Neuronal stem cell (in vitro differentiated cells): ENCODE results near the gene PIK3AP1.
"Not testable (repeated sequence)": the region's sequence is repeated elsewhere in the genome, so short reads cannot be mapped to it uniquely, and the experiment has no call there.

Source experiments
- DNase-seq: peaks from one replicate; pipeline ENCODE4 v3.0.0-alpha.2; 2013; ENCODE audit warnings: low spot score
- H2AFZ ChIP-seq: one replicate; pipeline ENCODE4 v1.6.1; 2013; ENCODE audit warnings: mild to moderate bottlenecking, low read length, inconsistent platforms
- H2AK5ac ChIP-seq: 2 replicates; pipeline ENCODE4 v1.6.1; 2013; ENCODE audit warnings: low read depth, mild to moderate bottlenecking, inconsistent platforms, low read length, moderate library complexity, mixed read lengths
- H2BK120ac ChIP-seq: 2 replicates; pipeline ENCODE4 v1.6.1; 2013; ENCODE audit warnings: low read depth, mild to moderate bottlenecking, inconsistent platforms, low read length, moderate library complexity, mixed read lengths
- H2BK12ac ChIP-seq: one replicate; pipeline ENCODE4 v1.6.1; 2013; ENCODE audit warnings: low read length, inconsistent platforms
- H2BK15ac ChIP-seq: 2 replicates; pipeline ENCODE4 v1.6.1; 2013; ENCODE audit warnings: mild to moderate bottlenecking, low read length, inconsistent platforms, mixed read lengths
- H2BK5ac ChIP-seq: one replicate; pipeline ENCODE4 v1.6.1; 2013; ENCODE audit warnings: inconsistent platforms, mild to moderate bottlenecking, low read length, moderate library complexity
- H3K14ac ChIP-seq: one replicate; pipeline ENCODE4 v1.6.1; 2013; ENCODE audit warnings: low read length, inconsistent platforms
- H3K18ac ChIP-seq: 2 replicates; pipeline ENCODE4 v1.6.1; 2013; ENCODE audit warnings: low read length, inconsistent platforms
- H3K23ac ChIP-seq: 2 replicates; pipeline ENCODE4 v1.6.1; 2013; ENCODE audit warnings: low read depth, mild to moderate bottlenecking, mixed read lengths, low read length, inconsistent platforms; ENCODE audit not compliant: poor library complexity
- H3K27ac ChIP-seq: replicated peaks from 3 replicates; pipeline ENCODE4 v1.5.1; 2013; ENCODE audit warnings: low read length, inconsistent platforms
- H3K27me3 ChIP-seq, 3 experiments: 2 replicates each; pipeline ENCODE4 v1.6.1; 2013; ENCODE audit warnings: low read length in 3 of 3, mild to moderate bottlenecking in 2 of 3, inconsistent platforms in 1 of 3, low read depth in 1 of 3, mixed read lengths in 1 of 3, moderate library complexity in 1 of 3; ENCODE audit not compliant: control insufficient read depth in 3 of 3, insufficient read depth in 3 of 3
- H3K36me3 ChIP-seq, 2 donors: replicated peaks in 1 of 2; 2 replicates each; pipeline ENCODE4 v1.6.1; 2013; ENCODE audit warnings: low read length in 2 of 2; ENCODE audit not compliant: control insufficient read depth in 2 of 2, insufficient read depth in 2 of 2
- H3K4ac ChIP-seq: 2 replicates; pipeline ENCODE4 v1.6.1; 2013; ENCODE audit warnings: inconsistent platforms, mild to moderate bottlenecking, low read length, moderate library complexity
- H3K4me1 ChIP-seq, 2 donors: 1 replicate in 1 of 2; 2 replicates in 1 of 2; pipeline ENCODE4 v1.6.1; 2013; ENCODE audit warnings: low read length in 2 of 2, low read depth in 1 of 2; ENCODE audit not compliant: control insufficient read depth in 2 of 2, insufficient read depth in 1 of 2
- H3K4me2 ChIP-seq: one replicate; pipeline ENCODE4 v1.6.1; 2013; ENCODE audit warnings: mild to moderate bottlenecking, low read length, inconsistent platforms; ENCODE audit not compliant: insufficient read depth, poor library complexity, severe bottlenecking
- H3K4me3 ChIP-seq, 2 donors: 2 replicates each; pipeline ENCODE4 v1.5.1; 2013; ENCODE audit warnings: low read length in 2 of 2, mild to moderate bottlenecking in 2 of 2, inconsistent platforms in 1 of 2, moderate library complexity in 1 of 2
- H3K79me1 ChIP-seq: one replicate; pipeline ENCODE4 v1.6.1; 2013; ENCODE audit warnings: low read depth, mild to moderate bottlenecking, inconsistent platforms, low read length, moderate library complexity
- H3K9ac ChIP-seq: one replicate; pipeline ENCODE4 v1.6.1; 2013; ENCODE audit warnings: mild to moderate bottlenecking, low read depth, low read length, inconsistent platforms; ENCODE audit not compliant: poor library complexity
- H3K9me3 ChIP-seq, 2 donors: replicated peaks in 1 of 2; 2 replicates each; pipeline versions ENCODE3 to v1.6.1; 2013; ENCODE audit warnings: low read length in 2 of 2, mild to moderate bottlenecking in 2 of 2, inconsistent platforms in 1 of 2, low read depth in 1 of 2, mixed read lengths in 1 of 2, moderate library complexity in 1 of 2; ENCODE audit not compliant: control insufficient read depth in 2 of 2, insufficient read depth in 1 of 2
- H4K8ac ChIP-seq: one replicate; pipeline ENCODE4 v1.6.1; 2013; ENCODE audit warnings: low read depth, mild to moderate bottlenecking, inconsistent platforms, low read length, moderate library complexity
- H4K91ac ChIP-seq: one replicate; pipeline ENCODE4 v1.6.1; 2013; ENCODE audit warnings: low read length, low read depth, mild to moderate bottlenecking, inconsistent platforms; ENCODE audit not compliant: poor library complexity
- WGBS, 2 donors: extraction: QIAGEN DNeasy Blood & Tissue Kit; methylation state at CpG; one replicate each; pipeline ENCODE4 v1.1.7; 2013; ENCODE audit warnings: missing lambda C conversion rate in 2 of 2, mixed read lengths in 1 of 2; ENCODE audit not compliant: insufficient read length in 2 of 2, insufficient replicate concordance in 1 of 2; ENCODE audit errors: extremely low coverage in 2 of 2; 5-methylcytosine and 5-hydroxymethylcytosine counted together

The PIK3AP1 gene

DNA sequence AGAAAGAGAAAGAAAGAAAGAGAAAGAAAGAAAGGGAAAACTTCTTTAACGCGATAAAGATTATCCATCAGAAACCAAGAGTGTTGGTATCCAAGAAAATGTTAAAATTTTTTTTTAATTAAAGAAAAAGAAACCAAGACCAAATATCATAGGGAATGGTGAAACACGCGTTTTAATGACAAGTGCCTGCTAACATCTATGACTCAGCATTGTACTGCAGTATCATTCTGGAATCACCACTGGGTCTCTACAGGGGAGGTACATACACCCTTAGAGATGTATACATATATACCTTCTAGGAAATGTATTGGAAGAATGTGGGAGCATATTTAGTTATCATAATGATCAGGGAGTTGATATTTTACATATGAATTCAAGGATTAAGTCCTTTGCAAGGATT, 32.1 kb upstream of the PIK3AP1 start:
- no peak overlapping the region for H2AK5ac ChIP-seq
- no peak overlapping the region for H4K91ac ChIP-seq
- no peak overlapping the region for H3K4ac ChIP-seq
- no peaks in the 10 kb centered on the region for H3K9me3 ChIP-seq
- H3K23ac ChIP-seq, result no peak overlapping the region
- H2AFZ ChIP-seq, result no peak overlapping the region
- no peak overlapping the region for H2BK120ac ChIP-seq
- no peak overlapping the region for H3K14ac ChIP-seq
- H3K27me3 ChIP-seq, result peaks cover 0 to 6% (median 0%) of the 10 kb centered on the region in 3 experiments
- no peaks in the 10 kb centered on the region for H3K4me1 ChIP-seq
- H2BK12ac ChIP-seq, result no peak overlapping the region
- H3K27ac ChIP-seq, result no peak overlapping the region
- no peak overlapping the region for H3K9ac ChIP-seq
- no peak overlapping the region for H2BK15ac ChIP-seq
- no peak for DNase-seq
- H3K18ac ChIP-seq, result no peak overlapping the region
- WGBS, 2 donors, result no CpG with 5 or more reads among the region's 4 CpGs
- no peak overlapping the region for H3K4me2 ChIP-seq
- H3K36me3 ChIP-seq, result no peaks in the 10 kb centered on the region
- H3K4me3 ChIP-seq, result no peak overlapping the region
- no peak overlapping the region for H2BK5ac ChIP-seq
- H3K79me1 ChIP-seq, result no peaks in the 10 kb centered on the region
- H4K8ac ChIP-seq, result no peak overlapping the region

DNA sequence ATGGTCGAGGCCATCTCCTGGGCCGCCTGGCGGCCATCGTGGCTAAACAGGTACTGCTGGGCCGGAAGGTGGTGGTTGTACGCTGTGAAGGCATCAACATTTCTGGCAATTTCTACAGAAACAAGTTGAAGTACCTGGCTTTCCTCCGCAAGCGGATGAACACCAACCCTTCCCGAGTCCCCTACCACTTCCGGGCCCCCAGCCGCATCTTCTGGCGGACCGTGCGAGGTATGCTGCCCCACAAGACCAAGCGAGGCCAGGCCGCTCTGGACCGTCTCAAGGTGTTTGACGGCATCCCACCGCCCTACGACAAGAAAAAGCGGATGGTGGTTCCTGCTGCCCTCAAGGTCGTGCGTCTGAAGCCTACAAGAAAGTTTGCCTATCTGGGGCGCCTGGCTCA, 30.0 kb upstream of the PIK3AP1 start:
- not testable (repeated sequence) for H3K23ac ChIP-seq, H3K18ac ChIP-seq, H3K4ac ChIP-seq, H2BK120ac ChIP-seq, H3K79me1 ChIP-seq, DNase-seq, H3K27ac ChIP-seq, H4K8ac ChIP-seq, H2BK12ac ChIP-seq, H2AK5ac ChIP-seq, H4K91ac ChIP-seq, H3K9me3 ChIP-seq, H3K14ac ChIP-seq, H2AFZ ChIP-seq, H3K4me2 ChIP-seq, H3K27me3 ChIP-seq, H3K4me1 ChIP-seq, H3K9ac ChIP-seq, H2BK15ac ChIP-seq, H3K4me3 ChIP-seq, H2BK5ac ChIP-seq, H3K36me3 ChIP-seq
- WGBS, 2 donors, result no CpG with 5 or more reads among the region's 24 CpGs

DNA sequence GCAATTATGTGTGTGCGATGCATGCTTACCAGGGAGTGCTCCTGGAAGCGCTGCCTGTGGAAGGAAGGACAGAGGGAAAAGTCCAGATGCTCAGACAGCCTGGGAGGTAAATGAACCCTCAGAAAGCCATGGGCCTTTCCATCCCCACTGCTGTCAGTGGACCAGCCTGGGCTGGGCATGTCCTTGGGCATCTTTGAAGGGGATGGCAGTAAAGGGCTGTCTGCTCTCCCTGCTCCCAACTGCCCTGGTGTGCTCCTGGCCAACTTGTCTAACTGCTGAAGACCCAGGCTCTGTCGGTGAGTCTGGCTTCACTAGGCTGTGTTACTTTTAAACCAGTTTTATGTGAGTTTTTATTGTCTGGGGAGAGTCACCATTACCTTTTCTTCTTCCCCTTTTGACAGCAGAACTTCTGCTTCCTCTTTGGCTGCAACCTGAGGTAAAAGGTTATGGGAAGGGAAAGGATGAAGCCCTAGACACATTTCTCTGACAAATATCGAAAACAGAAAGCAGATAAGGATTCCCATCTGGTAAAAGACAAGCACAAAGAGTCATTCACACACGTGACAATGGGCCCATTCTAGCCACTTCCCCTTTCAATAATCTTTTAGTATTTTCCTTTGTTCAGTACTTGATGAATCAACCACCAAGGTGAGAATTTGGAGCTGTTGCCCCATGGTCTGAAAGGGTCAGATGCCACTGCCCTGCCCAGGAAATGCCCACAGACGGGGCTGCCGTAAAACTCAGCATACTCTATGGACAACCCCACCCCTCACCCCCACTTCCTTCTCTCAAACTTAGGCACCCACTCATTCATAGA, 27.6 kb upstream of the PIK3AP1 start:
- Histone ChIP-seq H3K79me1 (no peaks in the 10 kb centered on the region), H2AK5ac (no peak overlapping the region), H3K9me3 (no peaks in the 10 kb centered on the region), H2BK5ac (no peak overlapping the region), H3K18ac (peak overlapping the region; percentile 5), H4K8ac (no peak overlapping the region), H3K4me1 (no peaks in the 10 kb centered on the region), H3K9ac (no peak overlapping the region), H4K91ac (no peak overlapping the region), H3K4ac (no peak overlapping the region), H3K27ac (no peak overlapping the region), H3K36me3 (no peaks in the 10 kb centered on the region), H2AFZ (no peak overlapping the region), H3K14ac (no peak overlapping the region), H3K27me3 (no peaks in the 10 kb centered on the region), H2BK15ac (no peak overlapping the region), H3K23ac (no peak overlapping the region), H2BK12ac (no peak overlapping the region), H3K4me2 (no peak overlapping the region), H2BK120ac (no peak overlapping the region), H3K4me3 (no peak overlapping the region)
- no CpG with 5 or more reads among the region's 7 CpGs for WGBS, 2 donors
- no peak for DNase-seq

DNA sequence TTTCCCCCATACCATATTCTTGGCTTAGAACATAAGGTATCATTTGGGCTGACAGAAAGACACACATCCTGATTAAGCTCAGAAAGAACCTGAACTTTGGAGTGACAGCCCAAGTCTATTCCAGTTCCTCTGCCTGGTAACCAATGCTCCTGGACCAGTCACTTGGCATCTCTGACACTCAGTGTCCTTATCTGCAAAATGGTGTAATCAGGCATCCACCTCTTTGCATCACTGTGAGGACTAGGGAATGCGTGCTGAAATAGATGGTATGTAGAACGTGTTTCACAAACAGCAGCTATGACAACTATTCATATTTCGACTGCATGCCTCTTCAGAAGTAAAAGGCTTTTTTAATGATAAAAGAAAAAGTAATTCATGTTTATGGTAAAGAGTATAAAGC, 26.2 kb upstream of the PIK3AP1 start:
- no peaks in the 10 kb centered on the region for H3K36me3 ChIP-seq
- no peak overlapping the region for H3K18ac ChIP-seq
- no peak overlapping the region for H3K4me2 ChIP-seq
- no peak overlapping the region for H2AK5ac ChIP-seq
- no peak overlapping the region for H2AFZ ChIP-seq
- no peak for DNase-seq
- H3K27me3 ChIP-seq, result no peaks in the 10 kb centered on the region
- no CpG with 5 or more reads among the region's 3 CpGs for WGBS, 2 donors
- no peak overlapping the region for H4K8ac ChIP-seq
- H3K4me3 ChIP-seq, result no peak overlapping the region
- H3K9ac ChIP-seq, result no peak overlapping the region
- H3K23ac ChIP-seq, result no peak overlapping the region
- no peaks in the 10 kb centered on the region for H3K4me1 ChIP-seq
- no peak overlapping the region for H3K4ac ChIP-seq
- H2BK120ac ChIP-seq, result no peak overlapping the region
- H3K9me3 ChIP-seq, result no peaks in the 10 kb centered on the region
- H3K79me1 ChIP-seq, result no peaks in the 10 kb centered on the region
- no peak overlapping the region for H3K14ac ChIP-seq
- H2BK15ac ChIP-seq, result no peak overlapping the region
- H2BK12ac ChIP-seq, result no peak overlapping the region
- no peak overlapping the region for H2BK5ac ChIP-seq
- no peak overlapping the region for H4K91ac ChIP-seq
- no peak overlapping the region for H3K27ac ChIP-seq
